Brain microvascular endothelial cell (primary cell): ENCODE data around the gene CDCP1.

Experiments used
- DNase-seq: peaks from one replicate; pipeline ENCODE4 v3.0.0-alpha.2; 2020
- H3K27ac ChIP-seq: fragments of 250-450 bp; sonication (Bioruptor Pico); 2 replicates; pipeline ENCODE4 v1.5.1; 2020; ENCODE audit warnings: mild to moderate bottlenecking, moderate library complexity
- H3K27me3 ChIP-seq: fragments of 250-450 bp; sonication (Bioruptor Pico); replicated peaks from 2 replicates; pipeline ENCODE4 v1.5.1; 2020; ENCODE audit warnings: mild to moderate bottlenecking
- H3K36me3 ChIP-seq: fragments of 250-450 bp; sonication (Bioruptor Pico); replicated peaks from 2 replicates; pipeline ENCODE4 v1.5.1; 2020; ENCODE audit warnings: mild to moderate bottlenecking
- H3K4me3 ChIP-seq: 2 replicates; pipeline ENCODE4 v1.5.1; 2011; ENCODE audit warnings: low read depth, mild to moderate bottlenecking, control low read depth, low read length, moderate library complexity
- CTCF ChIP-seq: IDR thresholded peaks from 2 replicates; pipeline ENCODE4 v1.5.1; 2011; ENCODE audit warnings: low read depth, mild to moderate bottlenecking, moderate library complexity, low read length, control low read depth, inconsistent platforms; ENCODE audit errors: missing control alignments
- in situ Hi-C: cut with HindIII; loops from 2 replicates; pipeline ENCODE4 v1.10.0; 2017; ENCODE audit warnings: low sequenced_read_pairs, low pct_ligation_motif_present

Gene CDCP1

DNA sequence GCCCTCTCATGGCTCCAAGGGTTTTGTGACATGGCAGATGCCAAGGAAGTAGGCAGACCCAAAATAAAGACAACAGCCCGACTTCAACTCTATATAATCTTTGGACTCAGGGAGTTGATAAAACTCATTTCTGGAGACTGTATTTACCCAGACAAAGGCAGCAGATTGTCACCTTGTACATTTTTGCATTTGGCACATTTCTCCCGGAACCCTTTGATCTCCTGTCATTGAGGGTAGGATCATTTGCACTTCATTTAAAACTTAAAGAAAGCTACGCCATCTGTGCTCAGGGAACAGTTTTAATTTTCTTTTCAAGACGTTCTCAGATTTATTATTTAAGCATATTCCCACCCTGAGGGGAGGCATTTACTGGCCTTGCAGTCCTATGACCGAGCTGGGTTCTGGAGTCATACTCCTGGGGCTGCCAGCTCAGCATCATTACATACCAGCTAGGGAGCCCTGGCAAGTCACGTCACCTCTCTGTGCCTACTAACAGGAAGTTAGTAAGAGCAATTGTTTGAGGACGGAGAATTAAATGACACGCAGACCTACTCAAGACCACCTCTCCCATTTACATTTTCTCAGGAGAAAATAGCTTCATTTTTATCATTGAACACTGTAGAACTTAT, 5.9 kb downstream of the CDCP1 start:
- H3K27me3 ChIP-seq: peaks cover 1% of the 10 kb centered on the region
- no peaks in the 10 kb centered on the region for H3K36me3 ChIP-seq
- DNase-seq: no peak
- no peak for TF ChIP-seq CTCF
- no peak overlapping the region for H3K27ac ChIP-seq
- in situ Hi-C loops: no loop called here
- H3K4me3 ChIP-seq: no peak overlapping the region

DNA sequence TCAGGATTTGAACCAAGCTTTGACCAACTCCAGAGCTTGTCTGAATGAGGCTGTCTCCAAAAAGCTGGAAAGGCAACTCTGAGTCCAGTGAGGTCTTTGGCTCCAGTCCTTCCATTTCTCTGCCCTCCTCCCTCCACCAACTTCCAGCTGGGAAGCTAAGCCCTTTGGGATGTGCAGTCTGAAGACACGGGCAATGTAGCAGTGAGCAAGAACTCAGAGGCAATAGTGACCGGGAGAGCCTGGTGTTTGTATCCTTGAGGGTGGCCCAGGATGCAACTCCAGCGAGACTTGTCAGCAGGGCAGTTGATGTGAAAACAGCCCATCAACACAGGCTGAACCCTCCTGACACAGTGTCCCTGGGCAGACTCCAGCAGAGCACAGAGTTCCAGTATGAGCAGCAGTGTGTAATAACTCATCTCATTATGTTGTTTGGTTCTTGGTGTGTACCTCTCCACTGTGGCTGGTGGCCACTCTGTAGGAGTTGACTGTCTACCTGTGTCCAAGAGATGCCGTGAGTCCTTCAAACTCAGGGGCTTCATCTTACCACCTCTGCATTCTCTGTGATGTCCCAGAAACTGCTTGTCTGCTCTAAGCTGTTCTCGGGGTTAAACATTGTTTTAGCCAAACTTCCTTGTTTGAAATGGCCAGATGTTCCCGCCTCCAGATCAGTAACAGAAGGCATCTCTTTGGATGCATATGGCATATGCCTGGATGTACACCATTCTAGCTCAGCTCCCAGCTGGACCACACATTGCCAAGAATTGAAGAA, 6.6 kb downstream of the CDCP1 start:
- H3K36me3 ChIP-seq: no peaks in the 10 kb centered on the region
- no peak for TF ChIP-seq CTCF
- DNase-seq: no peak
- in situ Hi-C loops: no loop called here
- H3K27me3 ChIP-seq: no peaks in the 10 kb centered on the region
- H3K4me3 ChIP-seq: no peak overlapping the region
- H3K27ac ChIP-seq: no peak overlapping the region

- H3K27me3 ChIP-seq: no peaks in the 10 kb centered on the region
- no peak overlapping the region for H3K27ac ChIP-seq
- no peak for TF ChIP-seq CTCF
- DNase-seq: no peak
- in situ Hi-C loops: no loop called here
- no peaks in the 10 kb centered on the region for H3K36me3 ChIP-seq
- H3K4me3 ChIP-seq: no peak overlapping the region
Measured at GRCh38 chr3:45137656-45138181, 8.5 kb downstream of the CDCP1 start.

DNA sequence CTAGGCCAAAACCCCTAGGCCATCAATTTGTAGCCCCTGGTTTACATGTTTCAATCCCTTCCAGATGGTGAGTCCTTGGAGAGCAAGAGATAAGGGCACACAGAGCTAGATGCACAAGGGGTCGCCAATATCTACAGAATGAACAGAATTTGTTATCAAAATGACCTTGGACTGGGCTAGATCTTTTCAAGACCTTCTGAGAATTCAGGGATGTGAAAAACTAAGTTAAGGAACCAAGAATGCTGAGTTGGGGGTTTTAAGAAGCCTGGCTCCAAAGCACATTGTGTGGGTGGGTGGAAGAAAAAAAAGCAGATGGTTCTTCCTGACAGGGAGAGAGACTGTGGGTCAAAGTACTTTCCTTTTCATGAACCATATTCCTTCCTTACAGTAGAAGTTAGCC, 10.2 kb downstream of the CDCP1 start:
- no peak for TF ChIP-seq CTCF
- in situ Hi-C loops: no loop called here
- Histone ChIP-seq H3K27me3 (no peaks in the 10 kb centered on the region), H3K36me3 (no peaks in the 10 kb centered on the region), H3K27ac (no peak overlapping the region), H3K4me3 (no peak overlapping the region)
- DNase-seq: no peak

GRCh38 chr3:45134758-45135521, 11.2 kb downstream of the CDCP1 start:
- H3K27ac ChIP-seq: no peak overlapping the region
- TF ChIP-seq CTCF: no peak
- no peaks in the 10 kb centered on the region for H3K36me3 ChIP-seq
- no peak for DNase-seq
- in situ Hi-C loops: no loop called here
- H3K27me3 ChIP-seq: no peaks in the 10 kb centered on the region
- H3K4me3 ChIP-seq: no peak overlapping the region
